Fibroblast of skin of abdomen (primary cell): ENCODE measurements around the gene GPR132. TPM values are rescaled to one million over a fixed set of nuclear protein-coding genes. Genes with fewer than 3 reads are reported as not detected.
"Not testable (repeated sequence)": the region's sequence is repeated elsewhere in the genome, so short reads cannot be mapped to it uniquely, and the experiment has no call there.

ENCODE experiments used
- DNase-seq: peaks from one replicate; pipeline ENCODE4 v3.0.0-alpha.2; 2013
- polyA plus RNA-seq, 2 experiments: library from polyadenylated mRNA; unstranded; fragments of 120-200 nt; gene quantifications; one replicate each; pipeline ENCODE4 v1.2.1, GENCODE V29; 2013; ENCODE audit not compliant: insufficient read length in 2 of 2

Gene GPR132, protein sequence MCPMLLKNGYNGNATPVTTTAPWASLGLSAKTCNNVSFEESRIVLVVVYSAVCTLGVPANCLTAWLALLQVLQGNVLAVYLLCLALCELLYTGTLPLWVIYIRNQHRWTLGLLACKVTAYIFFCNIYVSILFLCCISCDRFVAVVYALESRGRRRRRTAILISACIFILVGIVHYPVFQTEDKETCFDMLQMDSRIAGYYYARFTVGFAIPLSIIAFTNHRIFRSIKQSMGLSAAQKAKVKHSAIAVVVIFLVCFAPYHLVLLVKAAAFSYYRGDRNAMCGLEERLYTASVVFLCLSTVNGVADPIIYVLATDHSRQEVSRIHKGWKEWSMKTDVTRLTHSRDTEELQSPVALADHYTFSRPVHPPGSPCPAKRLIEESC
- 0.23 TPM for polyA plus RNA-seq (2013, experiment 1 of 2; ENCODE audit: insufficient read length)
- 0.25 TPM for polyA plus RNA-seq (2013, experiment 2 of 2; ENCODE audit: insufficient read length)

- DNase-seq: peak; percentile 20
These were observed at the start of gene GPR132 for GRCh38 chr14:105065280-105066228. GPR132 (minus strand) TSS chr14:105065430; CDS start chr14:105055420, 10,010 bp downstream.

- not testable (repeated sequence) for DNase-seq
These were observed 44.0 kb upstream of the GPR132 start for GRCh38 chr14:105109243-105109642.

DNA sequence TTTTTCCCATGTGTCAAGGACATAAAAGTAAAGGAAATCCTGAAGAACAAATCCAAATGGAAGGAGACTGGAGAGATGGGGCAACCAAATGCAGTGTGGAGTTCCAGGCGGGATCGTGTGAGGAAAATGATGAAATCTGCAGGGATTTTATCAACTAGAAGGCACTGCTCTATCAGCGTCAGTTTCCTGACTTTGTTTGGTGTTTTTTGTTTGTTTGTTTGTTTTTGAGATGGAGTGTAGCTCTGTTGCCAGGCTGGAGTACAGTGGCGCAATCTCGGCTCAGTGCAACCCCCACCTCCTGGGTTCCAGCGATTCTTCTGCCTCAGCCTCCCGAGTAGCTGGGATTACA, 43.3 kb upstream of the GPR132 start:
- no peak for DNase-seq

GRCh38 chr14:105107781-105108515, 42.7 kb upstream of the GPR132 start:
- no peak for DNase-seq

GRCh38 chr14:105107351-105107750, 42.1 kb upstream of the GPR132 start:
- DNase-seq: no peak

DNA sequence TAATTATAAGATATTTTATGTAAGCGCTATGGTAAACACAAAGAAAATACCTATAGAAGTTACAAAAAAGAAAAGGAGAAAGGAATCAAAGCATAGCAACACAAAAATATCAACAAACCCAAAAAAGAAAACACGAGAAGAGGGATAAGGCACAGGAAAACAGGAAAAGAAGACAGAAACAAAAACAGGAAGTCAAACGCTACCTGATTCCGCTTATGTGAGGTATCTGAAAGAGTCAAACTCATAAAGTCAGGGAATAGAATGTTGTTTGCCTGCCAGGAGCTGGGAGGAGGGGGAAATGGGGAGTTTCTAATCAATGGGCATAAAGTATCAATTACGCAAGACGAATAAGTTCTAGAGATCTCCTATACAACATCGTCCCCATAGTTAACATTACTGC, 39.9 kb upstream of the GPR132 start:
- no peak for DNase-seq

- no peak for DNase-seq
These were observed 37.7 kb upstream of the GPR132 start for GRCh38 chr14:105102893-105103292.

DNA sequence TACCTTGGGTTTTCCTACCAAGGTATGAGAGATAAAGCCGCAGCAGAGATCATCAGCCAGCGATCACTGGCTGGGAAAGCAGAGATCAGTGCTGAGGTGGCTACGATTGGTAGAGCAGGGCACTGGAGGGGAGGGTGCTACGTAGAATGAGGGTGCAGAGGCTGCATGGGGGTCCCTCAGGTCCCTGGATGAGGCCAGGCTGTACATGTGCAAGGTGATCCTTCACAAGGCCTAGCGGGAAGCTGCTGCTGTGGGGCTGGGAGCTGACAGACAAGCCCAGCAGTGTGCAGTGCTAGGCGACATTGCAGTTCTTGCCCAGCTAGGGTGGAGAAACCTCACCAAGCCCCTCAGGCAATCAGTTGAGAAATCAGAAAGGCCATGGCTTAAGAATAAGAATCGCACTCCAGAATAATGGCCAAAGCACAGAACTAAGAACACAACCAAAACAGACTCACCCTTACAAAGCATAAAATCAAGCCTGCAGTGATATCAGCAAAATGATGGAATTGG, 37.2 kb upstream of the GPR132 start:
- no peak for DNase-seq

DNA sequence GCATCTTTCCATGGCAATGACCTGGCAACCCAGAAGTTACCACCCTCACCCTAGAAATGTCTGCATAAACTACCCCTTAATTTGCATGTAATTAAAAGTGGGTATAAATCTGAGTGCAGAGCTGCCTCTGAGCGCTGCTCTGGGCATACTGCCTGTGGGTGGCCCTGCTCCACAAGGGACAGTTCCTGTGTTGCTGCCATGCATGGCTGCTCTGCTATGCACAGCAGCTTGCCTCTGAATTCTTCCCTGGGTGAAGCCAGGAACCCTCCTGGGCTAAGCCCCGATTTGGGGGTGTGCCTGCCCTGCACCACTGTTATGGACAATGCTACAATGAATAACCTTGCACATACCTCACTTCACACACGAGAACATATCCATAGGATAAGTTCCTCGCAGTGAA, 35.7 kb upstream of the GPR132 start:
- no peak for DNase-seq

DNA sequence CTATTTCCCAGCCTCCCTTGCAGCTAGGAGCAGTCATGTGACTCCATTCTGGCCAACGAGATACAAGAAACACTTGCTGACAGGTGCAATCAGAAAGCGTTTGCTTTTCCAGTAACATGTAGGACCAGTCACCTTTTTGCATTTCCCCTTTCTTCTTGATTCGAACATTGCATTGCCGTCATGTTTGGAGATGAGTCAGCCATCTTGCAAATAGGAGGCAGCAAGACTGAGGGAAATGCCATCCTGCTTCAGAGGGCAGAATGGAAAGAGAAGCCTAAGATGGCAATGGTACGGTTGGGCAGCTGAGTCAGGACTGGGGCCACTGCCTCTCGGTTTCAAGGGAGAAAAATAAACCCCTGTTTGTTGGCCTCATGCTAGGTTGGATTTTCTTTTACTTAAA, 34.5 kb upstream of the GPR132 start:
- DNase-seq: no peak

DNA sequence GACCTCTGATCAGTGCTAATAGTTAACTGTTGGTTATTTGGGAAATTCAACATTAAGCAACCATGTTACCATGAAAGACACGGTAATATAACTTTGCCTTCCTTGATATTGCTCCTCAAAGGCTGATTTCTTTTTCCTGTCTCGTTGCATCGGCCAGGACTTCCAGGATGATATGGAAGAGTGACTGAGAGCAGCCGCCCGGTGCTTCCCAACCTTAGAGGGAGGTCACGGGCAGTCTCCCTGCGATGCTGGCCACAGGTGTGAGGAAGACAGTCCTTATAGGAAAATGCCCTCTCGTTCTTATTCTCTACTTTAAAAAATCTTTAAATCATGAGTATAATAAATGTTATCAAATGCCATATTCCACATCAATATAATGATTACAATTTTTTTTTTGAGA, 33.1 kb upstream of the GPR132 start:
- DNase-seq: no peak

DNA sequence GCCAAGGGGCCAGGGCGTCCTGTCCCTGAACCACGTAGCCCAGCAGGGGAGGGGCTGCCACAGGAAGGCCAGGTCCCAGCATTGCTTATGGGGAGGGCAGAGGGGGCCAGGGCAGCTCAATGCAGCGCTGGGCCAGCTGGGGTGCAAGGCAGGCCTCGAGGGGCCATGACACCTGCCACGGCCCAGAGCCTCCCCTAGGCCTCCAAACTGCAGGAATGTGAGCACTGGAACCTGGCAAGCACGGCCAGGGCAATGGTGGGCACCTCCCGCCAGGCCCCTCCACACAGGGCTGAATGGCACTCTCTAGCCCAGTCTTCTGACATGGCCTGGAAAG, 32.5 kb upstream of the GPR132 start:
- DNase-seq: no peak

GRCh38 chr14:105096206-105096875, 31.1 kb upstream of the GPR132 start:
- no peak for DNase-seq

DNA sequence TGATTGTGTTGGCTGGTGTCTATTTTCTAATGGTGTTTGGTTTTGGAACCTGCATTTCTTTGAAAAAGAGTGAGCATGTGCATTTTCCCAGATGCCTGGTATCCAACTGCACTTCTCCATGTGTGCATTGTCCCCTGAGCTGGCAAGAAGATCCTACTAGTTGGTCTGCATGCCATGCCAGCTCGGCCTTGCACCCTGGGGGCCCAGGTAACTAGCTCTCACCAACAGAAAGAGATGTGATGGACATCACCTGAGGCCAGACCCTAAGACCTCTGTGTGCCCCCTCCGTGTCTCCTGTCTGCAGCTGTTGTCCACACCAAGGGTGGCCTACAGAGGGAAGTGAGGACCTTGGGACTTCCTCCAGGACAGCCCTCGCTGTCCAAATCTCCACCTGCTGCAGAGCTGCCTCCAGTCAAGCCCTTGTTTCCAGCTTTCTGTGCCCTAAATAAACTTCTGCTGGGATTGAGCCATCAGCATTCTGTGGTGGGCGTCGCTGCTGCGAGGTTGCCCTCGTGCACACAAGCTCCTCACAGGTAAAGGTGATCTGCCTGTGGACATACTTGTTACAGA, 30.1 kb upstream of the GPR132 start:
- no peak for DNase-seq

- DNase-seq: no peak
These were observed 29.1 kb upstream of the GPR132 start for GRCh38 chr14:105094193-105094907.

DNA sequence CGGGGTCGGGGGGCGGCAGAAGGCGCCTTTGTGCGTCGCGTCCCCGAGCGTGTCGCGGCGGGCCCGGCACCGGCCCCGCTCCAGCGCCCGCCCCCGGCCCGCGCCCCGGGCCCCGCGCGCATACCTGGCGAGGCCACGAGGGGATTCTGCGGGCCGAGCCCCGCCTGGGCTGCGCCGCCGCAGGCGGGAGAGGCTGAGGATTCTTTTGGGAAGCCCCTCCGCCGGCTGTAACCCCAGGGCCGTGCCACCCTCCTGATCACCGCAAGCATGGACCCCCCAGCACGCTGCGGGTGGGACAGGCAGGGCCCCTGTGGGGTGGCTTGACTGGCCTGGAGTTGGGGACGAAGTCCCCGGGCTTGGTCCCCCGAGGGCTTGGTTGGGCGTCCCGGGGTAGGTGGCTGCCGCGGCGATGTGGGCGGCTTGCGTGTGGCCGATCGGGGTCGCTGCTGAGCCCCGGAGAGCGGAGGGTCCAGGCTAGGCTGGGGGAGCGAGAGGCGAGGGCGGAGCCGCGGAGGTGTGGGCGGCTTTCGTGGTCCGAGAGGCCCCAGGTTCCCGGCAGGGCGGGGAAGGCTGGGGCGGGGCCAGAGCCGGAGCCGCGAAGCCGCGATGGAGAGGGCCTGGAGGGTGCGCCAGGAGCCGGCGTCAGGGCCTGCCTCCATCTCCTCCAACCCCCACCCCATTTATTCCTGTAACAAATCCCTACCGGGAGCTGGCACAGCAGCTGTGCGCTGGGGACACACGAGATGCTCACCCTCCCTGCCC, 28.4 kb upstream of the GPR132 start:
- peak; percentile 81 for DNase-seq

DNA sequence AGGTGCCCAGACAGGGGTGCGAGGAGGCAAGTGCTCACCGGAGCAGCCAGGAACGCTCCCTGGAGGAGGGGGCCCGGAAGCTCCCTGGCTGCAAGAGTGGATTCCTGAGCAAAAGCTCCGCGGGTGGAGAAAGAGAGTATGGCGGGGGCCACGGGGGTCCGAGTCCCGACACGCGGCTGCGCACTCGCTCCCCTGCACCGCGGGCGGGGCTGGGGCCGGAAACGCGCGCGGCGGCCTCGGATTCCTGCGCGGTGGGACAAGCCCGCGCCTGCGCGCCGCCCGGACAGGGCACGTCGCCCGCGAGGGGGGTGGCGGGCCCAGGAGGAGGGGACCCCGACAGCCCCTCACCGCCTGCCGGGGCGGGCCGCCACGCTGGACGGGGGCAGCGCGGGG, 27.8 kb upstream of the GPR132 start:
- peak; percentile 75 for DNase-seq

DNA sequence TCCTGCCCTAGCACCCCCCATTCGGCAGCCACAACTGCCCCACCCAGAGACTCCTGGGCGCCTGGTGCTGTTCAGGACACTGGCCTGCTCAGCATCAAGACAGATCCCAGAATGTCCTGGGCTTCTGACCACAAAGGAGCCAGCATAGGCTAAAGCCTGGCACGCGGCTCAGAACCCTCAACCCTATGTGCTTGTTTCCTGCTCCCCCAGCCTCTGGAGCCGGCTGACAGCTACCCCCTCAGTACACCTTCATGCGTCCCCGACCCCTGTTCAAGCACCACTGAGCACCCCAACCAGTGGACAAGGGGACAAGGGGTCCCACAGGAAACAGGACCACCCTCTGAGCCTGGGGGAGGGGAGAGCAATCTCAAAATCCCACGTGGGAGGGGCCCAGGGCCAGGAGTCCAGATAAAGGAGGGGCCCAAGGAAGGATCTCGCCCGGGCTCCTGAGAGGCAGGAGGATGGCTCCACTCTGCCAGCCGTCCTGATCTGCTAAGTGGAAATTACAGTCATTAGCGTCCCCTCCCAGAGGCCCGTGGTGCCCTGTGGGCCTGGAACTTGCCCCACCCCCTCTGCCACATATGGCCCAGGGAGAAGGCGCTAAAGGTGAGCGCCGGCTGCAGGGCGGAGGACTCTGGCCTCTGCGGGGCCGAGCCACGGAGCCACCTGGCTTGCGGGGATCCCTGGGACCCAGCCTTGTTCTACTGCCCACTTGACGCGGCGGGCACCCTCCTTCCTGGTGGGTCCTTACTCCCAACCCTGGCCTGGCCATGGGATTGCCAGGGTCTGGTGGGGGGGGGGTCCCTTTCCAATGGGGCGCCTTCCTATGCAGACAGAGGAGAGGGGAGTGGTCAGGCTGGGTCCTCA, 27.2 kb upstream of the GPR132 start:
- DNase-seq: no peak

DNA sequence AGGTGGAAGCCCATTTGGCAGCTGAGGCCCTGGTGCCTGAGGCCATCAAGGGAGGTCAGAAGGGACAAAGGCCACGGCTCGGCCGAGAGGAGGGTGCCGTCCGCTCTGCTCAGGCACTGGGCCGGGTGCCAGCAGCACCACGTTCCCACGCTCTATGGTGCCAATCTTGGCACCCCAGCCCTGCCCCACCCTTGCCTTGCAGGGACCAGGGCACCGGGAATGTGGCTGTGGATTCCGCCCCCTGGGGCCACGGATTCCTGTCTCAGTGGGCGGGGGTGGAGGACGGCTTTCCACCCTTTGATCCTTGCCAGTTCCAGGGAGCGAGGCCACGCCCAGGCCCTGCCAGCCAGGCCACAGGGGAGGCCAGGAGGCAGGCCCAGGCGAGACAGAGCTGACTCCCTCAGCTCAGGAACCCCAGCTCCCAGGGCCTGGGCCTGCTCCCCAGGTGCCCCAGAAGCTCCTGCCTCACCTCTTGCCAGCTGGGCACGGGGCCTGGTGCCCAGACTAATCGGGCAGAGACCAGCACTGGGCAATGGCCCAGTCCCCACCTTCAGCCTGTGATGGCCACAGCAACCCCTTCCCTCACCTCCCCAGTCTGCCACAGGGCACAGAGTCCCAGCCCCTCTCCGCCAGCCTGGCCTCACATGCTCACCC, 26.4 kb upstream of the GPR132 start:
- DNase-seq: no peak
